Measurements from ENCODE around the gene MCTP1.

- no peak for TF ChIP-seq CTCF (IDR thresholded peaks at IDR 0.05 in 4 of 5, conservative IDR thresholded peaks at IDR 0.05 in 1 of 5)
- no peak for TF ChIP-seq POLR2A (IDR thresholded peaks at IDR 0.05)
Observed at GRCh38 chr5:94941122-94941755, 343.7 kb downstream of the MCTP1 start.
